Tongue (tissue), 2 donors: ENCODE data around the gene CD72. TPM values are rescaled to one million over a fixed set of nuclear protein-coding genes. Genes with fewer than 3 reads are reported as not detected.
"Not testable (repeated sequence)": the region's sequence is repeated elsewhere in the genome, so short reads cannot be mapped to it uniquely, and the experiment has no call there.

Source experiments
- DNase-seq: peaks from one replicate; pipeline ENCODE4 v3.0.0-alpha.2; 2015
- total RNA-seq: library from RNA; depleted of rRNA; stranded (reverse); fragments of >200 nt; gene quantifications from one replicate; pipeline ENCODE4 v1.2.3, GENCODE V29; 2014

CD72 gene
- total RNA-seq, 1 donor from 2014 or later, result 1.7 TPM

DNA sequence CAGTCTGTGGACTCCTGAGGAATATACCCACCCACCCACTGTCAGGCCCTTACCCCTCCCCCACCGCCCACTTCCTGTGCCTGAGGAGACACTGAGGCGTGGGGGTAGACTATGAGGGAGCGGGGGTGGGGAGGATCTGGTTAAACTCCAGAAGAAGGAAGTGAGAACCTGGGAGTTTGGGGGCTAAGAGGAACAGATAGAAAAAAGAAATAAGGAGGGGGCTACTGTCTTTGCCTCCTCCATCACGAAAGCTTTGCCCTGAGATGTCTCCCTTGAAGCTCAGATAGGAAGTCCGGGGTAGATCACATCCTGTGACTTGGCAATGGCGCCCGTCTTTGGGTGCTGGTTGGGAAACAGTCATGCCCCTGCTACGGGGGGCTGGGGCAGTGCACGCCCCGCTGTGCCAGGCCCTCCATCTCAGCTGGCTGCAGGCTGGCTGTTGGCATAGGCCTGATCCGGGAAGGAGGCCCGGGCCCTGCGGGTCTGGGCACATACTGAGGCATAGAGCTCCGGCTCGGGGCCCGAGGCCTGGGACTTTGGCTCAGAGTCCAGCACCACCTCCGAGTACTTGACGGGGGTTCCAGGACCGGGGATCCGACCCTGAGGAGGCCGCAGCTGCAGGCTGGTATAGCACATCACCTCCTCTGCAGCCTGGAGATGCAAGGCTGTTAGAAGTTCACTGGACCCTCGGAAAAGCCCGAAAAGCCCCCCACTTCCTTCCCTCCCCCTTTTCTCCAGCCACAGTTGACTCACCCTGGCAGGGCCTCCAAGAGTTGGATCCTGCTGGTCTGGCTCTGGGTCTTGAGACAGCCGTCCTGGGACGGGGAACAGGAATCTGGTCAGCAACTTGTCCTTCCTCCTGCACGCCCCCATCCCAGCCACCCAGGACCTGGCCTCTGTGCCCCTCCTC lies 31.5 kb upstream of the CD72 start:
- DNase-seq, result no peak

- peak; percentile 97 for DNase-seq
Observed at GRCh38 chr9:35646533-35647265, 28.5 kb upstream of the CD72 start.

DNA sequence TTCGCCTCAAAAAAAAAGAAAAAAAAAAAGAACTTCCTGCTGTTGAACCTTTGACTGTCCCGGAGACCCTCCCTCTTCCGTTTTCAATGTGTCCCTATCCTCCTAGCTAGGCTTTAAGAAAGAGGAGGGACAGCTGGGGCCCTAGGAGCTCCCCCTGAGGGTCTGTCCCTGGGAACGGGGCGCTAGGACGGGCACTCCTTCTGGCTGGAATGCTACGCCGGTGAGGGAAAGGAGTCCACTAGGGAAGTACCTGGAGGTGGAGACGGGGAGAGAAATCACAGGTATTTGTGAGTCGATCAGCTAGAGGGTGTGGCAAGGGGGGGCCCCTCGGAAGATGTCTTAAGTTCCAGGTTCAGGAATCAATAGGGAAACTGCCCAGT lies 27.9 kb upstream of the CD72 start:
- DNase-seq, result no peak

GRCh38 chr9:35645736-35646135 lies 27.5 kb upstream of the CD72 start:
- not testable (repeated sequence) for DNase-seq

GRCh38 chr9:35643046-35643445 lies 24.8 kb upstream of the CD72 start:
- no peak for DNase-seq

- DNase-seq, result not testable (repeated sequence)
Observed at GRCh38 chr9:35641478-35641877, 23.3 kb upstream of the CD72 start.

- not testable (repeated sequence) for DNase-seq
Observed at GRCh38 chr9:35640431-35640830, 22.2 kb upstream of the CD72 start.

- DNase-seq, result no peak
Observed at GRCh38 chr9:35639631-35640030, 21.4 kb upstream of the CD72 start.

- DNase-seq, result not testable (repeated sequence)
Observed at GRCh38 chr9:35639225-35639624, 21.0 kb upstream of the CD72 start.

DNA sequence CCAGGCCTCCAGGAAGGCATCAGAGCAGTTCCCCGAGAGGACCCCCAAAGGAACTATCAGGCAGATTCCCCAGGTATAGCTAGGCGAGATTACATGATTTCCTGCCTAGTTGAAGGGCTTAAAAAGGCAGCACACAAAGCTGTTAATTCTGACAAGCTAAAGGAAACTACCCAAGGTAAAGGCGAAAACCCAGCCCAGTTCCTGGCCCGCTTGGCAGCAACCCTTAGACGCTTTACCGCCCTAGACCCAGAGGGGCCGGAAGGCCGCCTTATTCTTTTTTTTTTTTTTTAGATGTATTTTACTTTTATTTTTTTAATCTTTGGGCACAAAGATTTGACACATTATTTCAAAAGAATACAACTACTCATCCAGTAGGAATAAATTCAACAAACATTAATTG lies 20.5 kb upstream of the CD72 start:
- DNase-seq, result not testable (repeated sequence)

- DNase-seq, result not testable (repeated sequence)
Observed at GRCh38 chr9:35637427-35637955, 19.3 kb upstream of the CD72 start.

DNA sequence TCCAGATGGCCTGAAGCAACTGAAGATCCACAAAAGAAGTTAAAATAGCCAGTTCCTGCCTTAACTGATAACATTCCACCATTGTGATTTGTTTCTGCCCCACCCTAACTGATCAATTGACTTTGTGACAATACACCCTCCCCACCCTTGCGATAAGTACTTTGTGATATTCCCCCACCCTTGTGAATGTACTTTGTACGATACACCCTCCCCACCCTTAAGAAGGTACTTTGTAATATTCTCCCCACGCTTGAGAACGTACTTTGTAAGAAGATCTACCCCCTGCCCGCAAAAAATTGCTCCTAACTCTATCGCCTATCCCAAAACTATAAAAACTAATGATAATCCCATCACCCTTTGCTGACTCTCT lies 18.6 kb upstream of the CD72 start:
- DNase-seq, result not testable (repeated sequence)

- DNase-seq, result no peak
Observed at GRCh38 chr9:35636135-35636876, 18.1 kb upstream of the CD72 start.

GRCh38 chr9:35635730-35636129 lies 17.5 kb upstream of the CD72 start:
- DNase-seq, result no peak

DNA sequence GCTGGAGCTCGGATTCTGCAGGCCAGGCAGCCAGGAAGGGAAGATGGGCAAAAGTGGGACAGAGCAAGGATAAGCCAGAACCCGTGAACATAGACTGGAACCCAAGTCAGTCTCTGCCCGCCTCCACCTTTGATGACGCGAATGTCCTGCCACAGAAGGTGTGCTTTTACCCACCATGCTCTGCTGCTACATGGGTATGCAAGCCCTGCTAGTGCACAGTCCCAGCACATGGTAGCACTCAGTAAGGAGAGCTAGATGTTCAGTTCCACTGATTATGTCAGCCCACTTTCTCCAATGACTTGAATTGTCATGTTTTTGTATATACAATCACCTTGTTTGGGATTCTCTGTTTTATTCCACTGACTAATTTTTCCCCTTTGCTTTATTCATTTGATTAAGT lies 11.4 kb upstream of the CD72 start:
- no peak for DNase-seq

DNA sequence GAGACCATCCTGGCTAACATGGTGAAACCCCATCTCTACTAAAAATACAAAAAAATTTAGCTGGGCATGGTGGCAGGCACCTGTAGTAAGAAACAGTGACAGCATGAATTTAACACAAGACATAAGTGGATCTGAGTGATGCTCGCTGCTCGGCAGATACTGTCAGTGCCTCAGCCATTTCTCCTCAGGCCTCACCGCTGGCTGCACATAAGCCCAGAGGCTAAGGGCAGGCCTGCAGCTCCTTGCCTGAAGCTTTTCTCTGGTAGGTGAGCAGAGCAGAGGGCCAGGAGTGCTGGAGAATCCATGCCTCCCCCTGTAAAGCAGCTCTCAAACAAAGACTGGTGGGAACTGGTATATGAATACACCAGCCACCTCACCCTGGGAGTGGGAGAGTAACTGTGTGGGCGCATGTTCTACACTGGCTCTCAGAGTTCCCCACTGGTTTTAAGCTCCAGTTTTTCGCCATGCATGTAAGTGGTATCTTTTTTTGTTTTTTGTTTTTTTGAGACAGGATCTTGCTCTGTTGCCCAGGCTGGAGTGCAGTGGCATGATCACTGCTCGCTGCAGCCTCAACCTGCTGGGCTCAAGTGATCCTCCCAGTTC lies 10.3 kb upstream of the CD72 start:
- no peak for DNase-seq

GRCh38 chr9:35627575-35627974 lies 9.4 kb upstream of the CD72 start:
- DNase-seq, result no peak

- DNase-seq, result no peak
Observed at GRCh38 chr9:35619800-35620158, 1.6 kb upstream of the CD72 start.

GRCh38 chr9:35618854-35619799 lies 914 bp upstream of the CD72 start:
- no peak for DNase-seq

DNA sequence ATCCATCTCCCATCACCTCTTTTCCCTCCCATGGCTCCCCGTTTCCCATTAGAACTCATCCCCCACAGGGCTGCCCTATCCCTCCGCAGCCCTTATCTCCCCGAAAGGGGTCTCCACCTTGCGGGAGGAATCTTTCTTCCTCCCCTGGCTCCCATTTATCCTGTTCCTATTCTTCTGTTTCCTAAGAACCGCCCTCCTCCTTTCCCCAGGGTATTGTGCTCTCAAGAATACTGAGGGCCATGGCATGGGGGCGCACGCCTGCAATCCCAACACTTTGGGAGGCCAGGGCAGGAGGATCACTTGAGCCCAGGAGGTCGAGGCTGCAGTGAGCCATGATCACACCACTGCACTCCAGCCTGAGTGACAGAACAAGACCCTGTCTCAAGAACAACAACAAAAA lies 665 bp downstream of the CD72 start:
- DNase-seq, result no peak
